ENCODE measurements around the gene PPEF2. TPM values are rescaled to one million over a fixed set of nuclear protein-coding genes. Genes with fewer than 3 reads are reported as not detected.

PPEF2 gene
- total RNA-seq, 1 donor from 2014 or later, result not detected

GRCh38 chr4:75834095-75834771 lies 68.0 kb downstream of the PPEF2 start:
- DNase-seq (ENCODE audit: low spot score), result no peak

- DNase-seq (ENCODE audit: low spot score), result no peak
Measured at GRCh38 chr4:75831856-75832405, 70.3 kb downstream of the PPEF2 start.

DNA sequence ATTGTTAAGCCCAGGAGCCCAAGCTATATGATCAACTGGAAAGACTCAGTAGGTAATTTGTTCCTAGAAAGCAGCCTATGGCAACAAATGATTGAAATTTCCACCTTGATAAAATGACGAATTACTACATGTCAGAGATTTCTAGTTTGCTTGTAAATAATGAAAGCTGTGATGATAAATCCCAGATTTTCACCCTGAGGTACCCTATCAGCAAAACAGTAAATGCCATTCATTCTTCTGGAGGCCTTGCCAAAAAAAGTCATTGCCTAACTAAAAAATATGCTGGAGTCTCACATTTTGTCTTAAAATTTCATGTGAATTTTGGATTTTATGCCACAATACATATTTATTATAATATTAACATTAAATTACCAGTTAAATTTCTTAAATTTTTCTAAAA lies 71.3 kb downstream of the PPEF2 start:
- DNase-seq (ENCODE audit: low spot score), result no peak

DNA sequence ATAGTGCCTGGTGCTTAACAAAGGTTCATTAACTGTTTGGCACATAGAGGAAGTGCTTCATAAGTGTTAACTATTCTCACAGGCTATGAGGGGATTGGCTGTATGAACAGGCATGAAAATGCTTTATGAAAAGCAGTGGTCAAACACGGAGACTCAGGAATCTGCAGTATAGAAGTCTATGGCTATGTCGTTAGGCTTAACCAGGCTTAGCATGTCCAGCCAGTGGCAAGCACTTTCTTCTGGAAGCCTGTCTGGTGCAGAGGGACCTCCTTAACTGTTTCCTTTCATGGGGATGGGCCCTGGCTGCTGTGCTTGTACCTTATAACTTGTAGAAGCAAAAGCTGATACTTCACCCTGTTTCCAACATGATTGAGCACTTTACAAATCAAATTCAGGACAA lies 78.4 kb downstream of the PPEF2 start:
- no peak for DNase-seq (ENCODE audit: low spot score)

DNA sequence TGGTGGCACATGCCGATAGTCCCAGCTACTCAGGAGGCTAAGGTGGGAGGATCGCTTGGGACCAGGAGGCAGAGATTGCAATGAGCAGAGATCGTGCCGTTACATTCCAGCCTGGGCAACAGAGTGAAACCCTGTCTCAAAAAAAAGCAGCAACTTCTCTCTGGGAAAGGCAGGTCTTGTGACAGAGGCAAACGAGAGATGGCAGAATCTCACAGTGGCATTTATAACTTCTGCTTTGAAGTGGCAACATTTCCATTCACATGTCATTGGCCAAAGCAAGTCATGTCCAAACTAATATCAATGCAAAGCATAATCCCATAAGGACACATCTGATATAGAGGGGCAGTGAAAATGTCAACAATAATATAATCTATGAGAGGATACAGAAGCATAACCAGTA lies 79.8 kb downstream of the PPEF2 start:
- no peak for DNase-seq (ENCODE audit: low spot score)

GRCh38 chr4:75821966-75822365 lies 80.3 kb downstream of the PPEF2 start:
- no peak for DNase-seq (ENCODE audit: low spot score)

DNA sequence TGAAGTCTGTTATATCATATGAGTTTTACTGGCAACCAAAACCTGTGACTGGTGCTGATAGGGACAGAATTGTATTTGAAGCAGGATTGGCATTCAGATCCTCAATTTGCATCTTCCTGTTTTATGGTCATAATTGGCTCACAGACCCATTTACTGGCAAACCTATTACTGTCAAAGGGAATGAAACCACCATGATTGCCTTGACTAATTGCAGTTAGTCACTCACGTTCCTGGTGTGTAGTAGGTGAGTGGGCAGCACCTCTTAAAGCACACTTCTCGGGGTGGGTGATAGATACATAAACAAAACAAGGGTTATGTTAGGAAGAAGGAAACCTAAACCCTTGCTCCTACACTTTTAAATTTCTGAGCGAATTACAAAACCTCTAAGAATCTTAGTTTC lies 81.0 kb downstream of the PPEF2 start:
- no peak for DNase-seq (ENCODE audit: low spot score)

DNA sequence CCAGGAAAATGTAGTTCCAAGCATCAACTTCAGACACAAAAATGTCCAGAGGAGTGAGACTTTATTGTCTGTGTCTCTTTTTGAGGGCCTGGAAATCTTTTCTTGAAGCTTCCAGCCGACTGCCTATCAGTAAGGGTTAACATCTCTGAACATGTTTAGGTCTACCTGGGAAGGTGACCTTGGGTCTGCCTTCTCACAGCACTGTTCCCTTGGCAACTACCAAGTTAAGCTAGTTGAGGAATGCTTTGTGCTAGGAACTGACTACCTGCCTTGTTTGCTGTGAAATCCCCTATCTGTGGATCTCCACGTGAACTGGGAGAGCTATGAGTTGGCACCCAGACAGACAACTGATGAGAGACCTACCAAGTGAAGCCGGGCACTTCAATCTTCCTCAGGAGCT lies 81.6 kb downstream of the PPEF2 start:
- no peak for DNase-seq (ENCODE audit: low spot score)

DNA sequence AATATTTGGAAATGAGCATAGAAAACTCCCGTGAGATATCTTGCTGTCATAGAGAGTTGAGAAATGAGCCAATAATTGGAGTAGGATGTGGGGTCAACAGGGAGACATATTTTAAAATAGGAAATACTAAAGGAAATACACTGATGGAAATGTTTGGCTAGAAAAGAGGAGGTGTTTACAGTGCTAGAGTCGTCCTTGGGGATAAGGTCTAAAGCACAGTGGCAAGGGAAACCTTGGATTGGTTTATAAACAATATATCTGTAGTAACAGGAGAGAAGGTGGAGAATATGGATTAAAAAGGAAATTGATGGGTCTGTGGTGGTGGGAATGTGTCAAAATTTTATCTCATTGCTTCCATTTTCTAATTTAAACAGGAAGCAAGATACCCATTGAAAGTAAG lies 82.1 kb downstream of the PPEF2 start:
- no peak for DNase-seq (ENCODE audit: low spot score)

DNA sequence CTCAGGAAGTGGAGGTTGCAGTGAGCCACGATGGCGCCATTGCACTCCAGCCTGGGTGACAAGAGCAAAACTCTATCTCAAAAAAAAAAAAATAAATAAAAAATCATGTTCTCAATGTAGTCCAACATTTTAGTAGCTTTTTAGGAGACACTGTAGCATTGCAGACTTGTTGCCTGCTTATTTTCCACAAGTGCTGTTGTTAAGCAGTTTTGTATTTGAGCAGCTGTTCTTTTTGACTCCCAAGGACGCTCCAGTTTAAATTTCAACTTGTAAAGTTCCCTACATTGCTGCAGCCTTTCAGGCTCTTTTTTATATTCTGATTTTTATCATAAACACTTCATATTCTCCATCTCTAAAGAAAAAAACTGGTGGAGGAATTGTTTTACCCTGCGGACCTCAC lies 83.1 kb downstream of the PPEF2 start:
- no peak for DNase-seq (ENCODE audit: low spot score)

DNA sequence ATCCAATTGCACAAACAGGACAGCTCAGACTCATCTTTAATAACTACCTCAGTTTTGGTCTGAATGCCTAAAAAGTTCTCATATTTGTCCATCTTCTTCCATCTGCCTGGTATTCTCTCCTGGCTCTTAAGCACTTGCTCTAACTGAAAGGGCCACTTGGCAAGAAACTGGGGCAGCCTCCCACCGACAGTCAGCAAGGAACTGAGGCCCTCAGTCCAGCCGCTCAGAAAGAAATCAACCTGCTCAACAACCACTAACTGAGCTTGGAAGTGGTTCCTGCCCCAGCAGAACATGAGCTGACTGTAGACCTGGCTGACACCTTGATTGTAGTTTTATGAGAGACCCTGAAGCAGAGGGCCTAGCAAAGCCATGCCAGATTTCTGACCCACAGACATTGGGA lies 84.4 kb downstream of the PPEF2 start:
- no peak for DNase-seq (ENCODE audit: low spot score)

Other genes starting within 250 kb of the PPEF2 start
- gene G3BP2, start 229.0 kb downstream of the PPEF2 start, total RNA-seq, result 123 TPM
- gene USO1, start 177.9 kb downstream of the PPEF2 start, total RNA-seq, result 64.5 TPM
- gene NAAA, start 38.6 kb upstream of the PPEF2 start, total RNA-seq, result 34.8 TPM
- gene SDAD1, start 88.5 kb upstream of the PPEF2 start, total RNA-seq, result 75.1 TPM
- gene CXCL9, start 105.1 kb upstream of the PPEF2 start, total RNA-seq, result 1.2 TPM
- gene CXCL10, start 121.0 kb upstream of the PPEF2 start, total RNA-seq, result 0.34 TPM
- gene CXCL11, start 133.6 kb upstream of the PPEF2 start, total RNA-seq, result 0.31 TPM
- gene ART3, start 172.3 kb upstream of the PPEF2 start, total RNA-seq, result not detected
- gene NUP54, start 245.9 kb upstream of the PPEF2 start, total RNA-seq, result 47.2 TPM